Cerebellar nuclear complex (tissue), 1 donor: ENCODE measurements around the gene ISCU.
"Not testable (repeated sequence)": the region's sequence is repeated elsewhere in the genome, so short reads cannot be mapped to it uniquely, and the experiment has no call there.

ENCODE experiments used
- DNase-seq, 2 experiments: peaks; one replicate each; lab custom pipeline; 2025; lab: John Stamatoyannopoulos, UW

ISCU gene

DNA sequence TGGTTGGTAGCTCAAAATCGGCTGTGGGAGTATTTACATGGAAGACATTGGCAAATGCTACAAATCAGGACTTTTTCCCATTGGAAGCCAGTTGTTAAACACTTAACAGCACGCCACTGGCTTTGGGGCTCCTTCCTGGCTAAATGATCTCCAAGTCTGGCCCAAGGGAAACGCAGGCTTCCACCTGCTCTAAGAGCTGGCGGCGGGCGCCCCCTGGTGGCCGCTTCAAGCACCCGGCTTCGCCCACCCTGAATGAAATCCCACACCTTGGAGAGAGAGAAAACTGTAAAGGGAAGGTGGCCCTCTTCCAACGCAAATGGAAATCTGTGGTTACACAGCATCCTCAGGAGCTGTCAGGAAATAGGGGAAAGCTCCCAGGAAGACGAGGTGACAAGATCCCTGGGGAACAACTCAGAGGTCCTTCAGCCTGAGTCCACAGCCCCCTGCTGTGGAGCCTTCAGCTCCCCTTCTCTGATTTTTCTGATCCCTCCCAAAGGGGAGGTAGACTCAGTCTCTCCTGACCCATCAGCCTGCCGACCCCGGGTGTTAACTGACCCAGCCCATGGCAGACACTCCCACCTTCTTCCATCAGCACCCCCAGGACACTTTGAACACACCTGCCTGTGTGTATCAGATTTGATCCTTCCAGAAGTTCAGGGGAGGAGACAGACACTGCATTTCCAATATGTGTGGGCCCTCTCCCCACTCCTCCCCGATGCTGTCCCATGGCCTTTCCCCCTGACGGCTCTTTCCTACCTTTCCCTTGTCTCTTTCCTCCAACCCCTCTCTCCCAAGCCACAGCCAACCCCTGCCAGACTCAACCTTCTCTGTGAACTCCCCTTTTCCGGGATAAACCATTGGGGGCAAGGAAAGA lies 55.9 kb downstream of the ISCU start:
- peak in 1 of 2 experiments; percentile 12 for DNase-seq

- not testable (repeated sequence) for DNase-seq
These were observed 56.5 kb downstream of the ISCU start for GRCh38 chr12:108618953-108619274.
